C4-2B (cell line): Measurements from ENCODE around the gene DNAJC22.

Experiments used
- CTCF ChIP-seq: fragments of 450-650 bp; conservative IDR thresholded peaks from 2 replicates; pipeline ENCODE4 v1.5.1; 2017; ENCODE audit warnings: mild to moderate bottlenecking
- ZFX ChIP-seq: fragments of 450-650 bp; IDR thresholded peaks from 2 replicates; pipeline ENCODE4 v1.6.1; 2017

- TF ChIP-seq CTCF (no peak), ZFX (no peak)
Measured at GRCh38 chr12:49341777-49342065, 5.0 kb upstream of the DNAJC22 start.
